Kidney (tissue), 14 donors: ENCODE results near the gene MAST3. TPM values are rescaled to one million over a fixed set of nuclear protein-coding genes. Genes with fewer than 3 reads are reported as not detected.

ENCODE experiments used
- DNase-seq, 5 donors: peaks; one replicate each; pipeline ENCODE4 v3.0.0-alpha.2; 2013 to 2020
- FAIRE-seq: peaks from 2 replicates; lab custom pipeline; 2012; peaks lifted over from hg19 to GRCh38; lab: Jason Lieb, UNC
- H3K27ac ChIP-seq, 2 donors: one replicate each; pipeline ENCODE4 v1.7.0; 2013; ENCODE audit warnings: low read depth in 2 of 2, low read length in 2 of 2, inconsistent platforms in 1 of 2
- H3K27me3 ChIP-seq: one replicate; pipeline ENCODE4 v1.7.1; 2013; ENCODE audit warnings: low read length, inconsistent platforms; ENCODE audit not compliant: control insufficient read depth, insufficient read depth
- H3K36me3 ChIP-seq, 3 donors: one replicate each; pipeline versions ENCODE4 v1.7.0 to v1.7.1; 2013; ENCODE audit warnings: low read length in 3 of 3, control low read depth in 1 of 3, inconsistent platforms in 1 of 3; ENCODE audit not compliant: insufficient read depth in 3 of 3, control insufficient read depth in 2 of 3
- H3K4me1 ChIP-seq, 3 donors: one replicate each; pipeline versions ENCODE4 v1.7.0 to v1.7.1; 2013; ENCODE audit warnings: low read length in 3 of 3, inconsistent platforms in 1 of 3, low read depth in 1 of 3; ENCODE audit not compliant: control insufficient read depth in 2 of 3, insufficient read depth in 2 of 3
- H3K4me3 ChIP-seq, 3 donors: one replicate each; pipeline versions ENCODE4 v1.7.0 to v1.8.1; 2013; ENCODE audit warnings: low read length in 3 of 3, control low read depth in 1 of 3, inconsistent platforms in 1 of 3
- H3K9ac ChIP-seq, 3 donors: one replicate each; pipeline versions ENCODE4 v1.7.0 to v1.7.1; 2013; ENCODE audit warnings: low read length in 3 of 3, control low read depth in 1 of 3, inconsistent platforms in 1 of 3
- H3K9me3 ChIP-seq, 3 donors: one replicate each; pipeline versions ENCODE4 v1.7.0 to v1.7.1; 2013; ENCODE audit warnings: low read length in 3 of 3, control low read depth in 1 of 3, inconsistent platforms in 1 of 3; ENCODE audit not compliant: control insufficient read depth in 2 of 3, insufficient read depth in 1 of 3
- intact Hi-C: fragments of 100-400 bp; cut with DNase I; formaldehyde crosslinking; loops from one replicate; pipeline ENCODE4 v1.11.1; 2022
- polyA plus RNA-seq: library from polyadenylated mRNA; stranded (reverse); fragments of 350-450 nt; fragmentation: Illumina TruSeq; extraction: RNeasy Lipid Tissue Mini Kit (QIAGEN cat#74804); gene quantifications from one replicate; pipeline ENCODE4 v1.2.3, GENCODE V29; 2014; ENCODE audit warnings: low read depth, low replicate concordance; ENCODE audit not compliant: insufficient read depth
- total RNA-seq: library from RNA; stranded (reverse); fragmentation: NEBNext Ultra II Directional; extraction: Animal tissue kit (Norgen Biotek cat#: 25700); gene quantifications from one replicate; pipeline ENCODE4 v1.2.1, GENCODE V29; 2021
- TF ChIP-seq, protein P1 (sequence below): IDR thresholded peaks from 3 replicates; pipeline ENCODE4 v1.5.1; 2012; ENCODE audit warnings: mild to moderate bottlenecking, moderate library complexity, borderline replicate concordance; ENCODE audit not compliant: insufficient read depth; ENCODE audit errors: extremely low read depth
- donor health status: control.
- donor health status: control.
- donor health status: control.
- donor health status: control.
- donor health status: control.
- donor health status: DM: yes; HTN: yes; CAD: no.
- donor health status: Normal renal cell carcinoma (clear cell type).

MAST3 gene
- total and polyA plus RNA-seq, 2 donors from 2014 or later = 5.6 to 16.0 TPM

DNA sequence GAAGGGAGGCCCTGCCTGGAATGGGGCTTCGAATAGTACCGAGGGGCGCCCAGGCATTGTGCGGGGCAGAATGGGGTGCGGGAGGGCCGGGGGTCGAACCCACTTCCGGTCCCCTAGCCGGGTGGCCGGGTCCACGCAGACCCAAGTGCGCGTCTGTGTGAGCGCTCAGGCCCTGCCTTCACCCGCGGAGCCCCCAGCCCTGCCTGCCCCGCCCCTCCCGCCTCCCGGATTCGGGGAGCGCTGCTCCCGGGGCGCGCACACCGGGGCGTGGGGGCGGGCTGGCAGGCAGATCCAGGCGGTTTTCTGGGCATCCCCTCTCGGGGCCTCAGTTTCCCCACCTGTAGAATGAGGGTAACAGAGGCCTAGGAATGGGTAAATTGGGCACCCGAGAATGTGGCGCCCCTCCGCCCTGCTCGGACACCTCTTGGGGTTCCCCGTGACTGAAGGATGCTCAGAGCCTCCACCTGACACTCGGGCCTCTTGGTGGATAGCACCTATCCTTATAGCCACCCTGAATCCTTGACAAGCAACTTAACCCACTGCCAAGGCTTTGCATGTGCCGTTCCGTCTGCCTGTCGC, 56.1 kb downstream of the MAST3 start:
- peak overlapping the region; percentile 2 to 90 (median 41) for H3K9ac ChIP-seq
- FAIRE-seq (no peak), DNase-seq (peak in 2 of 5 donors; percentile 48 to 88)
- H3K27ac ChIP-seq = peak overlapping the region; percentile 80 to 87
- H3K36me3 ChIP-seq = peaks cover 0 to 4% (median 0%) of the 10 kb centered on the region in 3 donors
- no peaks in the 10 kb centered on the region for H3K27me3 ChIP-seq
- intact Hi-C loops = no loop called here
- TF ChIP-seq, protein P1, sequence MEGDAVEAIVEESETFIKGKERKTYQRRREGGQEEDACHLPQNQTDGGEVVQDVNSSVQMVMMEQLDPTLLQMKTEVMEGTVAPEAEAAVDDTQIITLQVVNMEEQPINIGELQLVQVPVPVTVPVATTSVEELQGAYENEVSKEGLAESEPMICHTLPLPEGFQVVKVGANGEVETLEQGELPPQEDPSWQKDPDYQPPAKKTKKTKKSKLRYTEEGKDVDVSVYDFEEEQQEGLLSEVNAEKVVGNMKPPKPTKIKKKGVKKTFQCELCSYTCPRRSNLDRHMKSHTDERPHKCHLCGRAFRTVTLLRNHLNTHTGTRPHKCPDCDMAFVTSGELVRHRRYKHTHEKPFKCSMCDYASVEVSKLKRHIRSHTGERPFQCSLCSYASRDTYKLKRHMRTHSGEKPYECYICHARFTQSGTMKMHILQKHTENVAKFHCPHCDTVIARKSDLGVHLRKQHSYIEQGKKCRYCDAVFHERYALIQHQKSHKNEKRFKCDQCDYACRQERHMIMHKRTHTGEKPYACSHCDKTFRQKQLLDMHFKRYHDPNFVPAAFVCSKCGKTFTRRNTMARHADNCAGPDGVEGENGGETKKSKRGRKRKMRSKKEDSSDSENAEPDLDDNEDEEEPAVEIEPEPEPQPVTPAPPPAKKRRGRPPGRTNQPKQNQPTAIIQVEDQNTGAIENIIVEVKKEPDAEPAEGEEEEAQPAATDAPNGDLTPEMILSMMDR = no peak
- H3K4me3 ChIP-seq = peak overlapping the region; percentile 63 to 86 (median 63)
- no peaks in the 10 kb centered on the region for H3K9me3 ChIP-seq
- peaks cover 0 to 33% (median 16%) of the 10 kb centered on the region in 3 donors for H3K4me1 ChIP-seq

DNA sequence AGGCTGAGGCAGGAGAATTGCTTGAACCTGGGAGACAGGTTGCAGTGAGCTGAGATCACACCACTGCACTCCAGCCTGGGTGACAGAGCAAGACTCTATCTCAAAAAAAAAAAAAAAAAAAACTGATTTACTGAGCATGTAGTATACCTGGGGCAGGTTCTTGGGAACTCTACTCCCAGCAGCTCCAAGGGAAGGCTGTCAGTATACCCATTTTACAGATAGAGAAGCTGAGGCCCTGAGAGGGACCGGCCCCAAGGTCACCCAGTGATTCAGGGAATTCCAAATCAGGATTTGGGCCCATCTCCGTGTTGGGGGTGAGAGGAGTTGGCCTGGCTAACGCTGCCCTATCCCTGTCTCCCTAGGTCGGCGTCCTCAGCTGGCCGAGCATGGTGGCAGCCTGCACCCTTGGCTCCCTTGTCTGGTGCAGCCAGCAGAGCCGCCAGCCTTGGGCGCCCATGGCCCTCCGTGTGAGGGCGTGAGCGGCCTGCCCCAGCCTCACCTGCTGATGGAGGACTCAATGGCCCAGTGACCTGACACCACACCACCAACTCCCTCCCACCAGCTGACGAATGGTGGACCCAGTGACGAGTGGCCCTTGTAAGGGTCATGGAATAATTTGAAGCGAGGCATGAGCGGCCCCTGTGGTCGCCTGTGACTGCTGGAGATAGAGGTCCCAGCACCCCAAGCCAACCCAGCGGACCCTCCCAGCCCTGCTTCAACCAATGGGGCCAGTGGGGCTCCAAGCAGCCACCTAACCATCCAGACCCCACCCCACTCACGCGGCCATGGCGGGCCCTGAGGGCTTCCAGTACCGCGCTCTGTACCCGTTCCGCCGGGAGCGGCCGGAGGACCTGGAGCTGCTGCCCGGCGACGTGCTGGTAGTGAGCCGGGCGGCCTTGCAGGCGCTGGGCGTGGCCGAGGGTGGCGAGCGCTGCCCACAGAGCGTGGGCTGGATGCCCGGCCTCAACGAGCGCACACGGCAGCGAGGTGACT, 57.8 kb downstream of the MAST3 start:
- Histone ChIP-seq H3K36me3 (peaks cover 0 to 4% (median 0%) of the 10 kb centered on the region in 3 donors), H3K27ac (no peak overlapping the region), H3K9ac (no peak overlapping the region), H3K9me3 (no peaks in the 10 kb centered on the region), H3K4me3 (no peak overlapping the region), H3K4me1 (peaks cover 0 to 33% (median 16%) of the 10 kb centered on the region in 3 donors), H3K27me3 (no peaks in the 10 kb centered on the region)
- FAIRE-seq (no peak), DNase-seq (no peak)
- intact Hi-C loops = no loop called here
- TF ChIP-seq, protein P1 = no peak

DNA sequence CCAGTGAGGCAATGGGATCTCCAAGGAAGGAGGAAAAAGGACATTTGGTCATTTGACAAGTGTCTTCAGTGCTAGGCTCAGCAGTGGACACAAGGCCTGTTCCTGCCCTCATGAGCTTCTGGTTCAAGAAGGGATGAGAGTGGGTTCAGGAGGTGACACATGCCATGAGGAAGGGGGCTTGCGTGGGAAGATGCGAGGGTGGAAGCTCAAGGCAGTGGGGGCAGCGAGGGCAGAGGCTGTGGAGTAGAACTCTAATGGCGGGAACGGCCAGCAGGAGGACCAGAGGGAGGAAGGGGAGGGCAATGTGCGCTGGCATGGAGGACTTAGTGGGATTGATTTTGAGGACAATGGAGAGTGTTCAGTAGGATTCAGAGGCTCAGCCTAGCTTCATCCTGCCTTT, 58.7 kb downstream of the MAST3 start:
- H3K9ac ChIP-seq = peak overlapping the region in 2 of 3 donors; percentile 28 to 59
- H3K4me1 ChIP-seq = peaks cover 0 to 36% (median 16%) of the 10 kb centered on the region in 3 donors
- H3K27ac ChIP-seq = peak overlapping the region; percentile 65 to 75
- no peak overlapping the region for H3K4me3 ChIP-seq
- TF ChIP-seq, protein P1 = no peak
- intact Hi-C loops = no loop called here
- H3K9me3 ChIP-seq = no peaks in the 10 kb centered on the region
- no peak for DNase-seq
- FAIRE-seq = no peak
- no peaks in the 10 kb centered on the region for H3K27me3 ChIP-seq
- H3K36me3 ChIP-seq = peaks cover 0 to 4% (median 0%) of the 10 kb centered on the region in 3 donors
